Head of caudate nucleus (tissue), 42 donors: ENCODE data around the gene LAIR1.
A peak's percentile ranks its signal among the peaks of the same experiment; 100 is the strongest.

Experiments
- DNase-seq, 42 donors: peaks; one replicate each; pipeline versions ENCODE4 v3.0.0 to v3.0.0-alpha.2; 2020 to 2021; ENCODE audit warnings: mixed read lengths in 7 of 42
- intact Hi-C: fragments of 100-400 bp; cut with DNase I; formaldehyde crosslinking; loops from one replicate; pipeline ENCODE4 v1.15.0; 2022

The LAIR1 gene, protein sequence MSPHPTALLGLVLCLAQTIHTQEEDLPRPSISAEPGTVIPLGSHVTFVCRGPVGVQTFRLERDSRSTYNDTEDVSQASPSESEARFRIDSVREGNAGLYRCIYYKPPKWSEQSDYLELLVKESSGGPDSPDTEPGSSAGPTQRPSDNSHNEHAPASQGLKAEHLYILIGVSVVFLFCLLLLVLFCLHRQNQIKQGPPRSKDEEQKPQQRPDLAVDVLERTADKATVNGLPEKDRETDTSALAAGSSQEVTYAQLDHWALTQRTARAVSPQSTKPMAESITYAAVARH

DNA sequence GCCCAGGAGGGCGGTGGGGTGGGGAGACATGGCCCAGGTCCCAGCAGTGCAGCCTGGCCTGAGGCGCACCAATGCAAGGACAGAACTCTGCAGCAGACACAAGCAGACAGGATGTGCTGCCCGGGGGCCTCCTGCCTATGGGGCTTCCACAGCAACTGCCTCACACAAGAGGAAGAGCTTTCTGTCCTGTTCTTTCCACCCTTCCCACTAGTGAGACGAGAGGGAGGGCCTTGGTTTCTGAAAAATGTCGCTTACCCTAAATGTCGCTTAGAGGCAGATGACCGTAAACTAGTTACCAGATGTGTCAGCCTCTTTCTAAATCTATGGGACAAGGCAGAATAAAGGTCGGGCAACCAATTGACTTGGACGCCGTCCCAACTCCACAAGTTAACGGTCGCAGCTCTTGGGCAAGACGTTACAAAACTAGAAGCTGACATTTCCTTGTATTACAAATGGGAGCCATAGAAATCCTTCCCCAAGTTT is at the start of gene LAIR1:
TSS of gene LAIR1 (minus strand) at position 157 of the 483 bp plus-strand sequence. CDS start at position 30, 127 bp downstream.
- DNase-seq = peak in 15 of 42 donors; percentile 12 to 56 (median 39)
- intact Hi-C loops = no loop called here

DNA sequence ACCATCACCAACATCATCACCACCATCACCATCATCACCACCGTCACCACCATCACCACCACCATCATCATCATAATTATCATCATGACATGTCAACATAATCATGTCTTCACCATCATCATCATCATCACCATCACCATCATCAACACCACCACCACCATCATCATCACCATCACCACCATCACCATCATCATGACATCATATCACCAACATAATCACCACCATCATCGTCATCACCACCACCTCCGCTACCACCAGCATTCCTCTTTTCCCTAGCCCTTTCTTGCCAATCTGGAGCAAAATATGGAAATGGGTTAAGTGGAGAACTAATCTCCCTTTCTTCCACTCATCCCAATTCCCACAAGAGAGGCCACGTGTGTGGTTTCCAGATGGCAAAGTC is 49.4 kb upstream of the LAIR1 start:
- no peak for DNase-seq
- intact Hi-C loops = no loop called here

DNA sequence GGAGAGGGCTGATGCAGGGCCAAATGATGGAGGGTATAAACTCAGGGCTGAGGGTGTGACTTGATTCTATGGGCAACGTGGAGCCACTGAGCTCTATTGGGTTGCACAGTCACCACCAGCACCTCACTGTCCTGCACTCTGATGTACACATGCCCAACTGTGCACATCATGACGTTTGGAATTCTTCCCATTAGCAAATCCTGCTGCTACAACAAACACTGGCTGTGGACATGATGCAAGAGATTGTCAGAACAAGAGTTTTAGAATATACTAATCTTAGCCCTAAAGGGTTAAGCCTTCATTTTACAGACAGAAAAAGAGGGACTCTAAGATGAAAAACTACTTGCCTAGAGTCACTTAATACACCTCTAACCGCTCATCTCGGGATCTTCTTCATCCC is 48.1 kb upstream of the LAIR1 start:
- DNase-seq = no peak
- intact Hi-C loops = no loop called here

DNA sequence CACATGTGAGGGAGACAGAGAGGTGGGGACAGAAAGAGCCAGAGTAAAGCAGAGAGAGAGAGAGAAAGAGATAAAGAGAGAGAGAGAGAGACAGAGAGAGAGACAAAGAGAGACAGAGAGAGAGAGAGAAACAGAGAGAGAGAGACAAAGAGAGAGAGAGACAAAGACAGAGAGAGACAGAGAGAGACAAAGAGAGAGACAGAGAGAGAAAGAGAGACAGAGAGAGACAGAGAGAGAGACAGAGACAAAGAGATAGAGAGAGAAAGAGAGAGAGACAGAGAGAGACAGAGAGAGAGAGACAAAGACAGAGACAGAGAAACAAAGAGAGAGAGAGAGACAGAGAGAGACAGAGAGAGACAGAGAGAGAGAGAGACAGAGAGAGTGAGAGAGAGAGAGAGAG is 46.3 kb upstream of the LAIR1 start:
- intact Hi-C loops = no loop called here
- DNase-seq = no peak

DNA sequence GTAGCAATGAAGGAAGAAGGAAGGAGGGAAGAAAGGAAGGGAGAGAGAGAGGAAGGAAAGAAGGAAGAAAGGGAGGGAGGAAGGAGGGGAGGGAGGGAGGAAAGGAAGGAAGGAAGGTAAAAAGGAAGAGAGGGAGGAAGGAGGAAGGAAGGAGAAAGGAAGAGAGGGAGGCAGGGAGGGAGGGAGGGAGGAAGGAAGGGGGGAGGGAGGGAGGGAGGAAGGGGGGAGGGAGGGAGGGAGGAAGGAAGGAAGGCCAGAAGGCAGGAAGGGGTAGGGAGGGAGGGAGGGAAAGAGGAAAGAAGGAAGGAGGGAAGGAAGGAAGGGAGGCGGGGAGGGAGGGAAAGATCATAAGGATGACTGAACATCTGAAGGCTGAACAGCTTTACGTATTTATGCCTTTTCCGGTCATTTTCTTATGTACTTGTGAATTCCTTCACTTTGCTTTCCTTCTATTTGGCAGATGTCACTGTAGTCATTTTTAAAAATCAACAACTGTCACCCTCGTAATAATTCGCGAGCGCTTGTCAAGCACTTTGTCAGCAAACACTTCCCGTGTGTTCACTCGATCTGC is 43.8 kb upstream of the LAIR1 start:
- intact Hi-C loops = no loop called here

DNA sequence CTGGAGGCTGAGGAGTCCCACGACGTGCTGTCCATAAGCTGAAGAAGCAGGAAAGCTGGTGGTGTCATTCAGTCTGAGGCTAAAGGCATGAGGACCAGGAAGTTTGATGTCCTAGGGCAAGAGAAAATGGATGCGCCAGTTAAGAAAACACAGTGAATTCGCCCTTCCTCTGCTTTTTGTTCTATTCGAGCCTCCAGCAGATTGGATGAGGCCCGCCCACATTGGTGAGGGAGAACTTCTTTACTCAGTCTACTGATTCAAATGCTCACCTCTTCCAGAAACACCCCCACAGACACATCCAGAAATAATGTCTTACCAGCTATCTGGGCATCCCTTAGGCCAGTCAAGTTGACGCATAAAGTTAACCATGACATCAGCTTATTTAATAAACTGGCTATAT is 43.0 kb upstream of the LAIR1 start:
- no peak for DNase-seq
- intact Hi-C loops = no loop called here

More for the DNA sequence above, 43.8 kb upstream of the LAIR1 start:
- no peak for DNase-seq

DNA sequence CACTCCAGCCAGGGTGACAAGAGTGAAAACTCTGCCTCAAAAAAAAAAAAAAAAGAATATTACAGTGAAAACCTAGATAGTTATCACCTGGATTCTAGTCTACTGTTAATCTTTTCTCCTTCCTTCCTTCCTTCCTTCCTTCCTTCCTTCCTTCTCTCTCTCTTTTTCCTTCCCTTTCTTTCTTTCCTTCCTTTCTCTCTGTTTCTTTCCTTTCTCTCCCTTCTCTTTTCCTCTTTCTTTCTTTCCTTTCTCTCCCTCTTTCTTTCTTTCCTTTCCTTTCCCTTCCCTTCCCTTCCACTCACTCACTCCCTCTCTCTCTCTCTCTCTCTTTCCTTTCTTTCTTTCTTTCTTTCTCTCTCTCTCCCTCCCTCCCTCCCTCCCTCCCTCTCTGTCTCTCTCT is 40.9 kb upstream of the LAIR1 start:
- no peak for DNase-seq
- intact Hi-C loops = no loop called here

DNA sequence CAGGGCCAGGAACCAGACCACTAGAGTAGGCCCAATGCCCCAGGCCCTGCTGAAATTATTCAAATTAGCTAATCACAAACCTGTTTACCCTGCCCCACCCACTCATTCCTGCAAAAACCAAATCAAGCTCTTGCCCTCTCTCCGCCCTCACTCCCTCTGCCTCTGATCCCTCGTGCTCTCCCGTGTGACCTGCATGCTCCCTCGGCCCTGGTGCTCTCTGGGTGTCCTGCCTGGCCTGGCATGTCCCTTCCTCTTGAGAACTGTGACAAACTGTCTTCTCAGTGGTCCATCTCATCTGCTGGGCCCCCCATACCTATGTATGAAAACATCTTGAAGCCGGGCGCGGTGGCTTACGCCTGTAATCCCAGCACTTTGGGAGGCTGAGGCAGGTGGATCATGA is 38.3 kb upstream of the LAIR1 start:
- intact Hi-C loops = no loop called here
- no peak for DNase-seq

DNA sequence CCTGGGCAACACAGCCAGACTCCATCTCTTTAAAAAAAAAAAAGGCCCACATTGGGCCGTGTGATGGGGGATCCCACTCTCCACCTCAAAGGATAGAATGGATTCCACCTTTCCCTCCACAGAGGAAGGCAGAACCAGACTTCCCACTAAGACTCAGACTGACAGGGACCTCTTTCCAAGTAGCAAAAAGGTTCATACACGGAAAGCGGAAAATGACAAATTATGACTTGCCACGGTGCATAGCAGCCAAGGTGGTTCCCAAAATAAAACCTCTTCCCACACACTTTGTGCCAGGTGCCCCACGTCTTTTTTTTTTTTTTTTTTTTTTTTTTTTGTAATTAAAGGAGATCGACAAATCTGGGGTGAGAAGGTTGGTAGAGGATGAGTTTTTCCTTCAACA is 36.2 kb upstream of the LAIR1 start:
- peak in 13 of 42 donors; percentile 22 to 72 (median 45) for DNase-seq
- intact Hi-C loops = no loop called here

DNA sequence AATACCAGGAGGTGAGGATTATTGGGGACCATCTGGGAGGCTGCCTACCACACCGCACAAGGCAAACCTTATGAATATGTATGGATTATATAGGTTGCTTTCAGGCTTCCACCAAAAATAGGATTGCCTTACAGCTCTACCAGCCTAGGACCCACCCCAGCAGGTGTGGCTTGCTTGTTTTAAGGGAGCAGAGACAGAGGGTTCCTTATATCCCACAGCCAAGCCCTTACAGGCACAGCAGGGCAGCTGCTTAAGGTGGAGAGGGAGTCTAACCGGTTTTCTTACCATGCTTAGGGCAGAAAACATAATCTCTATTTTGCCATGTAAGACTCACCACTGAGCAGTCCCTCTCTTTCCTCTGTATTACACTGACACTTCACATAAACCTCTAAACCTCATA is 34.5 kb upstream of the LAIR1 start:
- intact Hi-C loops = no loop called here

DNA sequence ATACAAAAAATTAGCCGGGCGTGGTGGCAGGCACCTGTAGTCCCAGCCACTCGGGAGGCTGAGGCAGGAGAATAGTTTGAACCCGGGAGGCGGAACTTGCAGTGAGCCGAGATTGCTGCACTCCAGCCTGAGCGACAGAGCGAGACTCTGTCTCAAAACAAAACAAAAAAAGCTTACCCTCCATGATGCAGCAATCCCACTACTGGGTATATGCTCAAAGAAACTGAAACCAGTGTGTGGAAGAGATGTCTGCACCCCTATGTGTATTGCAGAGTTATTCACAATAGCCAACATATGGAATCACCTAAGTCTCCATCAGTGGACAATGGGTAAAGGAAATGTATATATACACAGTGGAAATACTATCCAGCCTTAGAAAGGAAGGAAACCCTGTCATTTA is 31.0 kb upstream of the LAIR1 start:
- intact Hi-C loops = no loop called here
- DNase-seq = no peak

More for the DNA sequence above, 34.5 kb upstream of the LAIR1 start:
- no peak for DNase-seq

DNA sequence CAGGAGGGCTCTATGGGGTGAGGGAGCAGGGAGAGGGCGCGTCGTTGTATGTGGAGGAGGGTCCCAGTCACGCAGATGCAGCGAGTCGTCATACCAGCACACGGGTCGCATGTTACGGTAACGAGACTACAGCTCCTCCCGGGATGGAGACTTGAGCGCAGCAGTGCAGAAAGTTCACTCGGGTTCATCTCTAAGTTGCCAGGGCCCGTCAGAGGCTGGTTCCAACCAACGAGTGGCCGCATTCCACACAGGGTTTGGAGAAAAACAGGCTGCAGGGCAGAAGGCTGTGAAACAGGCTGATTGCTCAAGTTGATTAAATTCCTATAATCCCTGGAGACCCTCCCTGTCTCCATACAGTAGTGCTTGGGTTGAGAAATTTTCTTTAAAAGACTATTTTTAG is 28.6 kb upstream of the LAIR1 start:
- intact Hi-C loops = loop anchor here (5.0 kb wide), 1 partner anchor 66 kb away; no protein-coding TSS in a partner anchor
- no peak for DNase-seq

DNA sequence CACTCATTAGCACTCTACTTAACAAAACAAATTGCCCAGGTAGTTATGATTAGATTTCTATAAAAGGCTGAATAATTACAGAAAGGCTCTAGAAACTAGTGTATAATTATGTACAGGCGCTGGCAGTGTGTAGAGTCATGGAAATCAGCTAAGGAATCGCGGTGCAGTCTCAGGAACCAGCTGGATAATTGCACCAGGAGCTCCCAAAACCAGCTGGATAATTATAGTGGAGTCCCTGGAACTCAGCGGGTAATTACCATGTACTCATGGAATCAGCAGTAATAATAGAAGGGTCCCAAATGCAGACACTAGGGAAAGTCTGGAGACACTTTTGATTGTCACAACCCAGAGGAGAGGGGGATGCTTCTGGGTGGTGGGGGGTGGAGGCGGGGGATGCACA is 27.4 kb upstream of the LAIR1 start:
- intact Hi-C loops = loop anchor here (5.0 kb wide), 1 partner anchor 65 kb away; no protein-coding TSS in a partner anchor
- DNase-seq = no peak

DNA sequence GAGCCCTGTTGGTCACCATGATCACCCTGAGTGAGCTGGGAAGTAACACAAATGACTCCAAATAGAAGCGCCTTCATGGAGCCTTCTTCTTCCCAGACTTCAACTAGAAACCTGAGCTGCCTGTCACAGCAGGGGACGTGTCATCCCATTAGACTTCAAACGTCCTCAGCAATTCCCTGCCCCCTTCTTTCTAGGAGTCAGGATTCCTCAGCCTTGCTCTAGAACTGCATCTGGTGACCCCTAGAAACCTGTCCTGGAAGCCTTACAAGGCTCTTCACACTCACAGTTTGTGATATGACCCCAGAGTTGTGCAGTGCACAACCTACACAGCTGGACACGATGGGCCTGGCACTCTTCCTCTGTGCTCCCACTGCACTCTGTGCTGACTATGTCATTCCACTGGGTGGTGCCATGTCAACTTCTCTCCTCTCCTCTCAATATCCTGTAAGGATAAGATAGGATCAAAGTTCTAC is 26.9 kb upstream of the LAIR1 start:
- intact Hi-C loops = loop anchor here (5.0 kb wide), 1 partner anchor 64 kb away; no protein-coding TSS in a partner anchor
- peak in 14 of 42 donors; percentile 19 to 60 (median 40) for DNase-seq

DNA sequence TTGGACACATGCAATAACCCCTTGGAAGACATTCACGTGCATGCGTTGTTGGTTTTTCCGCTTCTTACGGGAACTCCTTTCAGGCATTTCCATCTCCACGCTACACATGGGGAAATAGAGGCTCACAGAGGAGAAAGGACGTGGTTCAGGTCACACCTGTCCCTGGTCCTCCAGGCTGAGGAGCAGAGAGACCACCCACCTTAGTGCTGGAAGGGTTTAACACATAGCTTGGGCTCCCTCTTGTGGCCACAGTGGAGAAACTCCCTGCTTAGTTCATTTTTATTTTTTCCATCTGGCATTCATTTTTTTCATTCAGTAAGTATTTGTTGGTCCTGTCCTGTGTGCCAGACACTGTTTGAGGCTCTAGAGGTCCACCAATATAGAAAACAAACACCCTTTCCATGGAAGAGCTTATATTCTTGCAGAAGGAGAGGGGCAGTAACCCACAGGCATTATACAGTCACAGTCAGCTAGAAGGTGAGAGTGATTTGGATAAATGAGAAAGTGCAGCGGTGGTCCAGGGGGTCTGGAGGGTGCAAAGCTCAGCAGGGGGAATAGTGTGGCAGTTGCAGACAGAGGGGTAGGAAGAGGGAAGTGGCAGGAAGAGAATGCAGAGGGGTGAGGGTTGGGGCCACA is 26.3 kb upstream of the LAIR1 start:
- intact Hi-C loops = loop anchor here (5.0 kb wide), 1 partner anchor 64 kb away; no protein-coding TSS in a partner anchor
- DNase-seq = peak in 37 of 42 donors; percentile 26 to 87 (median 65)

DNA sequence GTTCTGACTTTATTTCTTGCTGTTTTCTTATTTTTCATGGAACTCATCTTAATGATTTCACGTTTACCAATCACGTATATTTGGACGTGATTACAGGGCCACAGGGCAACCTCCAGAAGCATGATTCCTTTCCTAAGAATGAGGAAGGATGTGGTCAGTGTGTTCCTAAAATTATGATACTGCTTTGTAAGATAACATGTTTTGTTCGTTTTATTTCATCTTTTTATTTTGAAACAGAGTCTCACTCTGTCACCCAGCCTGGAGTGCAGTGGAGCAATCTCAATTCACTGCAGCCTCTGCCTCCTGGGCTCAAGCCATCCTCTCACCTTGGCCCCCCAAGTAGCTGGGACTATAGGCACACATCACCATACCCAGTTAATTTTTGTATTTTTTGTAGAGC is 24.8 kb upstream of the LAIR1 start:
- intact Hi-C loops = no loop called here
- no peak for DNase-seq

DNA sequence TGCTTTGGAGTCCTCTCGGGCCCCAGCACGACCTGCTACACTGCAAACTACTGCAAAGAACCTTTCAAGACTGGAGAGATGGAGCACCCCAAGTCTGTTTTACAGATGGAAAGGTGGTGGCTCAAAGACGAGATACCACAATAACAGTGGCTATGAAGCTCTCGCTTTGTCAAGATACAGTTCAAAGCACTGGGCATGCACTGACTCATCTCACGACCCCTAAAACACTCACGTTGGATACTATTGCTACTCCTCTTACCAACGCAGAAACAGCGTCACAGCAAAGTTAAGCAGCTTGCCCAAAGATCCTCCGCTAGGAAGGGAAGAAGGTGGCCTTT is 24.0 kb upstream of the LAIR1 start:
- DNase-seq = no peak
- intact Hi-C loops = no loop called here

DNA sequence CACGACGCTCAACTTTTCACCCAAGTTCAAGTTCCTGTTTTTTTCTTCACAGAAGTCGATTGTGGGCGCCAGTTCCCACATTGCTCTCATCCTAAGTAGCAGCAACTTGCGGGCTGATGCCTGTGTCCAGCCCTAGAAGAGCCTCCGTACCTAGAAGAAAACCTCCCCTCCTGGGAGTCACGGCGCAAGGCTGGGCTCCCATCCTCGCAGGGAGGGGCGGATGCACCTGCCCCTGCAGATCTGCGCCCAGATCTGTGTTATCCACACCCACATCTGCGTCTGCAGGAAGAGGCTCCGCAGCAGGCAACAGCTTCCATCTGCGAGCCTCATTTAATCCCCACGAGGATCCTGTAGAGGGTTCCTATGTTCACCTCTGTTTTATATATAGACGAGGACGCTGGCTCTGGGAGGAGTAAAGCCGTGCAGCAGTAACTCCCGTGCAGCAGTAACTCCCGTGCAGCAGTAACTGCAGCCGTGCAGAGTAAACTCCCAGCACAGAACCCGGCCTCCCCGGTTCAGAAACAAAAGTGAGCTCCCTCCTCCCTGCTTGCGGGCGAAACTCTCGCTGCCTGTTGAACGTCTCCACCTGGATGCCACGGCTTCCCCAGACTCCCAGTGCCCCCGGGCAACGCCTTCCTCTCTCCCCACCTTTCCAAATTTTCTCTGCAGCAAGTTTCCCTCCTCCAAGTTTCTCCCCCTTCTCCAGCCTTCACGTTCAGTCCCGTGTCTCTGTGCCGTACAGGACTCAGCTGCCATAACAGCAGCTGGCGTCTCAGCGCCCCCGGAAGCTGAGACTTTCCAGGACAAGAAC is 23.5 kb upstream of the LAIR1 start:
- intact Hi-C loops = no loop called here
- peak in 20 of 42 donors; percentile 10 to 69 (median 35) for DNase-seq

DNA sequence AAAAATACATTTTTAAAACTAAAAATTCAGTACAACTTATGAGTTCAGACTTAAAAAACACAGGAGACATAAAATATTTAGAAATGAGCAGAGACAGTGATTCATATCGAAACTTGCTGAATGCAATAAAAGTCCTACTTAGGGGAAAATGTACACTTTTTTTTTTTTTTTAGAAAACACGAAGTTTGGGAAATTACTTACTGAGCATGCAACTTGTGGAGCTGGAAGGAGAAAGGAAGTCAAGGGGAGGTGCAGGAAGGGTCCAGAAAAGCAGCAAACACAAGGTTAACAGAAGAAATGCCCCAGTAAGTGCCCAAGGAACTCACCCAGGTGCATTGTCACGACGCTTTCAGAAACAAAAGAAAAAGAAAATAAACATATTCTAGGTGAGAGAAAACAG is 18.6 kb upstream of the LAIR1 start:
- intact Hi-C loops = no loop called here
- DNase-seq = no peak
